DMS 273 (cell line): Measurements from ENCODE around the gene CEP295NL.
"Not testable (repeated sequence)": the region's sequence is repeated elsewhere in the genome, so short reads cannot be mapped to it uniquely, and the experiment has no call there.

Source experiments
- DNase-seq: peaks from one replicate; lab custom pipeline; 2025; ENCODE audit not compliant: unreplicated experiment; lab: John Stamatoyannopoulos, UW

The CEP295NL gene

DNA sequence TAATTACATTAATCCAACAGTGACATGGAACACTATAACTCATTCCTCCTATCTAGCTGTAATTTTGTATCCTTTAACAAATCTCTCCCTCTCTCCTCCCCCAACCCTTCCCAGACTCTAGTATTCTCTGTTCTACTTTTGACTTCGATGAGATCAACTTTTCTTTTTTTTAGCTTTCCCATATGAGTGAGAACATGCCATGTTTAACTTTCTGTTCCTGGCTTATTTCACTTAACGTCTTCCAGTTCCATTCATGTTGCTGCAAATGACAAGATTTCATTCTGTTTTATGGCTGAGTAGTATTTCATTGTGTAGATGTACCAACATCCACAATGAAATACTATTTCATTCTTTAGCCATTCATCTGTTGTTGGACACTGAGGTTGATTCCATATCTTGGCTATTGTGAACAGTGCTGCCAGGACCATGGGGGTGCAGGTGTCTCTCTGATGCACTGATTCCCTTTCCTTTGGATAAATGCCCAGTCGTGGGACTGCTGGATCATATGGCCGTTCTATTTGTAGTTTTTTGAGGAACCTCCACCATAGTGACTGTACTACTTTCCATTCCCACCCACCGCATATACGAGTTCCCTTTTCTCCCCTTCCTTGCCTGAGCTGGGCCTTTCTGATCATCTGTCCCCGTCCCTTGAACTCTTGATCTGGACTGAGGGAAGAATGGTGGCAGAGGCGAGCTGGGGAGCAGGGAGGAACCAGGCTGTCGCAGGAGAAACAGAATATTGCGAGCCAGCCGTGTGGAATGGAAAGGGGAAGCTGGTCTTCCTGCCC lies 7.7 kb upstream of the CEP295NL start:
- no peak for DNase-seq

DNA sequence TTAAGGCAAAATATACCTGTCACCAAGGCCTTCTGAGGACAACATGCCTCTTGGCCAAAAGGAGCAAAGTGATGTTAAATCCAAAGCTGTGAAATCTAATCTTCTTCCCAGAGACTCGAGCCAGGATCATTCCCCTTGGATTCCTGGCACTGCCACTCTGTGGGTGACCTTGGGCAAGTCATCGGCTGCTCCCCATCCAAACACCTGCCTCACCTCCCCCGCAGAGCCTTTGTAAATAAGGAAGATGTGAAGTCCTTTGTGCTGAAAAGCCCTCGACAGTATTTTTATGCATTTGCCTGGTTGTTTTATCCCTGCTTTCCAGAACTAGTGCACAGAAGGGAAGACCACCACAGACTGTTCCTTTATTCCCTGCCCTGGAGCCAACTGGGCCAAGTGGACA lies 5.4 kb upstream of the CEP295NL start:
- no peak for DNase-seq

DNA sequence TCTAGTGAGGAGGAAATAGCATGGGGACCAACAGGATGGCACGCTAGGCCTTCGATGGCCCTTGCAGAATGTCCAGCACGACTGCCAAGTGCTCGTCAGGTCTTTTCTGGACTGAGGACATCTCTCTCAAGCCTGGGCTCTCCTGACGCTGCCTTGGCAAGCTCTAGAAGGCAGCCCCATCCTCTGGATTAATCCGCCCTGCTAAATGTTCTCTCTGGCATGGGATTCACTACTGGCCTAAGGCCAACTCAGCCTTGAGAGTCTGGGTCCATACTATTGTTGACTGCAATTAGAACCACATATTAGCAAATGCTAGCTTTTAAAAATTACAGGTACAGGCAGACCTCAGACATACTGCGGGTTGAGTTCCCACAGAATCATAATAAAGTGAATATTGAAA lies 2.5 kb upstream of the CEP295NL start:
- DNase-seq: no peak

DNA sequence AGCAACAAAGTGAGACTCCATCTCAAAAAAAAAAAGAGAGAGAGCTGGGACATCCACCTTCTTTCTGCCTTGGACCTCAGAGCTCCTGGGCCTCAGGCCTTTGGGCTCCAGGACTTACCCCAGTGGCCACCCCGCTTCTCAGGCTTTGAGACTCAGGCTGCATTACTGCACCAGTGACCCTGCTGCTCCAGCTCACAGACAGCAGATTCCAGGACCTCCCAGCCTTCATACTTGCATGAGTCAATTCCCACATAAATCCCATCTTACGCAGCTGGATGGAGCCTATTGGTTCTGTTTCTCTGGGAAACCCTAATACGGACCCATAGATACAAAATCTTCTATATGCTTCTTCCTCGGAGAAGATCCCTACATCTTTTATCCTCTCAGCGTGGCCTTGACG lies 2.1 kb upstream of the CEP295NL start:
- DNase-seq: no peak

DNA sequence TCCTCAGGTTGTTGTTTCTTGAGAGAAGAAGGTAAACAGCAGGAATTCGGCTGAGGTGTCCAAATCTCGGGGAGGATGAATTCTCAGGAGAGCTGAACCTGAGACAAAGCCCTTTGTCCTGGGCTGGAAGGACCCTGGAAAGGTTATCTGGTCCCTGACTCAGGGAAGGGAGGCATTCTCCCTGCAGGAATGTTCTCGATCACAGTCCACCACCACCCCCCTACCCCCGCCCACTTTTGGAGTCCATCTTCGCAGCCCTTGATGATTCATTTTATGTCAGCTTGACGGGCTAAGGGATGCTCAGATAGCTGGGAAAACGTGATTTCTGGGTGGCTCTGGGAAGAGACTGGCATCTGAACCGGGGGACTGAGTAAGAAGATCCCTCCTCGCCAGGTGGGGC lies 1.4 kb upstream of the CEP295NL start:
- no peak for DNase-seq

DNA sequence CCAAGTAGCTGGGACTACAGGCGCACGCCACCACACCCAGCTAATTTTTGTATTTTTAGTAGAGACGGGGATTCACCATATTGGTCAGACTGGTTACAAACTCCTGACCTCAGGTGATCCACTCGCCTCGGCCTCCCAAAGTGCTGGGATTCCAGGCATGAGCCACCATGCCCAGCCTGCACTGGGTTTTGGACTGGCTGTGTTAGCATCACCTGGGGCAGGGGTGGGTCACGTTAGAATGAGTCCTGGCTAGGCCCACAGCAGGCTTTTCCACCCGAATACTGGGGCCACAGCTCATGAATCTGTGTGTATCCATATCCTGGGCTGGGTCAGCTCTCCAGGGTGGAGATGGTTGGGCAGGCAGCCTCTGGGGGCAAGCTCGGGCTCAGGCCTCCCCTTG lies 770 bp downstream of the CEP295NL start:
- not testable (repeated sequence) for DNase-seq

DNA sequence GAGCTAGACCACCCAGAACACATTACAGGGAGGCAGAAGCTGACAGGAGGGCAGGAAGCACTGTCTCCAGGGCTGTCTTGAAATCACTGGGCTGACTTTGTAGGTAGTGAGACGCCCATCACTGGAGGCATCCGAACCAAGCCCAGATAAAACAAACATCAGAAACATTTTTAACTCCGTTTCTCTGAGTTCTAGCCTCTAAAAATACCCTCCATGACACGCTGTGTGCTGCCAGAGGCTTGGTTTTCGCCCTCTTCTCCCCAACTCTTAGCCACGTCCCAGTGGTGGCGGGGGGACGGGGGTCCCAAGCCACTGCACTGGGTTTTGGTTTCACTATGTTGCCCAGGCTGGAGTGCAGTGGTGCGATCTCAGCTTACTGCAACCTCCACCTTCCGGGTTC lies 1.2 kb downstream of the CEP295NL start:
- DNase-seq: no peak

DNA sequence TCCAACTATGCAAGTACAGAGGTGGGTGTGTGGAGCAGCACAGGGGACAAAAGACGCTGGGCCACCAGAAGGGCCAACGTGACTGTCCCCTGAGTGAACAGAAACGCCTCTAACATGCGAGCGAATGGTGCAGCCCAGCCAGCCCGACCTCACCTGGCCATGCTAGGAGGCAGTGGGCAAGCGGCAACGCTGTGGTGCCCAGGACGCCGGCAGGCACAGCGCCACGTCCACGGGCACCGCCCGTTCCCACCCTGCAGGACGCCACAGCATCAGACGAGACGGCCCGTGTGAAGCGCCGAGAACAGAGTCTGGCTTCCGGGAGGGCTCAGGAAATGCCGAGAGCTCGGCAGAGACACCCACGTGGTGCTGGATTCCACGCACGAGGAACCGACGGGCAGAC lies 2.2 kb downstream of the CEP295NL start:
- DNase-seq: no peak

DNA sequence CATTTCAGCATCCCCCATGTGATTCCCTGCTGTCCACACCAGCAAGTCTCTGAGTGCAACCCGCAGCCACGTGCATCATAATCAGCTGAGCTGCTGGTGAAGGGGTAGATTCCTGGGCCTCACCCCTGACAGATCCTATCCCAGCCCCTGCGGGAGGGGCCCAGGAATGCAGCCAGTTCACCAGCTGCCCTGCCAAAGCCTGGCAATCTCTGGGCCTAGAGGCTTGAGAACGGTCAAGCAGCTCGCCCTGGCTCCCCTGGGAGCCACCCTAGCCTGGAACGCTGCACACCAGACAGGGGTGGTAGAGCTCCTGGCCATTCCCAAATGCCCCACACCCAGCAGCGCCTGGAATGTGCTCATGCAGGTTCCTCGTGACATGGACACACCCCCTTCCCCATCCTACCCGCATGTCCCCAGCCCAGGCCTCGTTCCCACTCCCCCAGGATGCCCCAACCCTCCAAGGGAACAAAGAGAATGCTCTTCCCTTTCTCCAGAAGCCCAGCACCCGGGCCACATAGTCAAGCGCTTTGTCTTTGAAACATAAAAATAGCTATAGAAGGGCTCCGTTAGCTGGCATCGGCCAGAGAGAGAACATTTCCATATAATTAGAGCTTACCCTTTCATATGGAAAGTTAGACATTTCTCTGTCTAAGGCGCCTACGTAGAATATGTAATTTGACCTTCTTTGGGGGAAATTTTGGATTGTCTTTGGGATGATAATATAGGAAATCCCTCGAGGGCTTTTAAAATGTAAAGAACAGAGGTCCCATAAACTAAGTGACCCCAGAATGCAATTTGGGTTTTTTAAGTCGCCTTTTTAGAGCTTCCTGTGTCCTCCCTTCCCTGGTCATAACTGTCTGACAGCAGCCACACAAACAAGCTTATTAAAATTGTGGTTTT lies 3.4 kb downstream of the CEP295NL start:
- no peak for DNase-seq

DNA sequence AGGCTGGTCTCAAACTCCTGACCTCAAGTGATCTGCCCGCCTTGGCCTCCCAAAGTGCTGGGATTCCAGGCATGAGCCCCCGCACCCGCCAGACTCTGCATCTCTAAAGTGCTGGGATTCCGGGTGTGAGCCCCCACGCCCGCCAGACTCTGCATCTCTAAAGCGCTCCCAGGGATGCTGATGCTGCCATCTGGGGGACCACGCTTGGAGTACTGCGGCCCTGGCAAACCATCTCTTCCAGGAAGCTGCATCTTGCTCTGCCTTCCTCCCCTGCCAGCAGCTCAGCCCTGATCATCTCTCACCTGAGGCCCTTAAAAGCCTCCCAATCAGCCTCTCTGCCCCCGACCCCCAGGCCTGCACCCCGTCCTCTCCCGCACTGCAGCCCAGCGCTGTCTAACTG lies 4.1 kb downstream of the CEP295NL start:
- DNase-seq: no peak

DNA sequence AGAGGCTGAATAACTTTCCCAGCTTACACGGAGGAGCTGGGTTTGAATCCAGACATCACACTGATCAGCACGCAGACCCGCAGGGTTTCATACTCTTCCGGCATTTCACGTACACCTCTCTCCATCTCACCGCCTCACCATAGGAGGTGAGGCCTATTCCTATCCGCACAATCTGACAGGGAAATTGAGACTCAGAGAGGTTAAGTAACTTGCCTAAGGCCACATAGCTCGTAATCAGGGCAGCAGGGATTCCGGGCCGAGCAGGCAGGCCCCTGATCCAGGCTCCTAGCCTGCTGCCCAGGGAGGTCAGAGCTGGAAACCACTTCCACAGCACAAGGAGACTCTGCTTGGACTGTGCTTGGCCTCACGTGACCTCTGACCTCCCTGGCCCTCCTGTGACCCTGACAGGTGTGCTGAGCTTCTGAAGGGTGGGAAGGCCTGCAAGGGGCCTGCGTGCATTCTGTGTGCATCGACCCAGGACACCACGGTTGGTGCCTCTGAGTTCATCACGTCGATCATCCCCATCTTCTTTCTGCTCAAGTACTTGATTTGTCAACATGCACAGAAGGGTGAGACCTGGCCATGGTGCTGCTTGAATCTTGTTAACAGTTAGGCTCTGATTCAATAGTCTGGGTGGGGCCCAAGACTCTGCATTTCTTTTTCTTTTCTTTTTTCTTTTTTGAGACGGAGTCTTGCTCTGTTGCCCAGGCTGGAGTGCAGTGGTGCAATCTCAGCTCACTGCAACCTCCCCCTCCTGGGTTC lies 4.7 kb downstream of the CEP295NL start:
- no peak for DNase-seq

DNA sequence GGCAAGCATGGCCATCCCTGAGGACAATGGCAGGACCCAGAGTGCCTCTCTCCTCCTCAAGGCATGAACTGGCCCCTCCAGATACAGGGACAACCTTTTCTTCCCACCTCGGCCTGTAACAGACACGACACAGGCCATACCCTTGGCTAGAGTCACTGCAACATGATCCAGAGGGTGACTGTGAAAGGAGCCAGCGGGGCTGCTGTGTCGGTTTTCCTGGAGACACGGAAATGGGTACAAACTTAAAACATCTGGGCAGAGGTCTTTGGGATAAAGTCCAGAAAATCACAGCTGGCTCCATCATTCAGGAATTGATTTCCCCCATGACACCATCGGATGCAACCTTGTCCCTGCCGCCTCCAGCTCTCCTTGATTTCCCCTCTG lies 5.3 kb downstream of the CEP295NL start:
- DNase-seq: no peak

DNA sequence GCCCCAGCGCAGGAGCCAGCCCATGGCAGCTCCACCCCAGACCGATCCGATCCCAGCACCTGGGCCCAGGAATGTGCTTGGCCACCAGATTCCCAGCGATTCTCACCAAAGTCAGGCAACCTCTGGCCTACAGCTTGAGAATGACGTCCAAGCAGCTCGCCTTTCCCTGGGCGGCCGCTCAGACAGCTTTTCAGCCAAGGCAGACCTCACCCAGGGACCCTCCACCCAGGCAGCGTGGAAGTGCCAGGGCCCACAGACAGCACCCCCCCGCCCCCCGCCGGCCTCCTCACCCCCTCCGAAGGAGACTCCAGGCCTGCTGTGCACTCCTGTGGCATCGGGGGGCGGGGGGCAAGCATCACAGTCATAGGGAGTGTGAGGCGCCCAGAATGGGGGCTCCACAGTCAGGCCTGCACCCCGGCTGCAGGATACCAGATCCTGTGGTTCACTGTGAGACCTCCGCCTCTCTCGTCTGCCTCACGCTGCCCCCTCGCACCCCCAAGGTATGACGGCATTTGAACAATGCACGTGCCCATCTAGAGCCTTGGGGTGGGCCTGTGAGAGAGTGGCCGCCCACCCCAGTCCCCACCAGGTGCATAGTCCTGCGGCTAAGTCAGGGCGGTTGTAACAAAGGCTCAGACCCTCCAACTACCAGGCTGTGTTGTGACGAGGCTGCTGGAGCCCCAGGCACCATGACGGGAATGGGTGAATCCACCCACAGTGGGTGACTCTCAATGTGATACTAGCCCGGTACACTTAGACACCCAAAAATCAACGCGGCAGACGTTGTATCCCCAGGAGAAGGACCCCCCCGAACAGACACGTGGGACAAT lies 6.0 kb downstream of the CEP295NL start:
- DNase-seq: no peak

DNA sequence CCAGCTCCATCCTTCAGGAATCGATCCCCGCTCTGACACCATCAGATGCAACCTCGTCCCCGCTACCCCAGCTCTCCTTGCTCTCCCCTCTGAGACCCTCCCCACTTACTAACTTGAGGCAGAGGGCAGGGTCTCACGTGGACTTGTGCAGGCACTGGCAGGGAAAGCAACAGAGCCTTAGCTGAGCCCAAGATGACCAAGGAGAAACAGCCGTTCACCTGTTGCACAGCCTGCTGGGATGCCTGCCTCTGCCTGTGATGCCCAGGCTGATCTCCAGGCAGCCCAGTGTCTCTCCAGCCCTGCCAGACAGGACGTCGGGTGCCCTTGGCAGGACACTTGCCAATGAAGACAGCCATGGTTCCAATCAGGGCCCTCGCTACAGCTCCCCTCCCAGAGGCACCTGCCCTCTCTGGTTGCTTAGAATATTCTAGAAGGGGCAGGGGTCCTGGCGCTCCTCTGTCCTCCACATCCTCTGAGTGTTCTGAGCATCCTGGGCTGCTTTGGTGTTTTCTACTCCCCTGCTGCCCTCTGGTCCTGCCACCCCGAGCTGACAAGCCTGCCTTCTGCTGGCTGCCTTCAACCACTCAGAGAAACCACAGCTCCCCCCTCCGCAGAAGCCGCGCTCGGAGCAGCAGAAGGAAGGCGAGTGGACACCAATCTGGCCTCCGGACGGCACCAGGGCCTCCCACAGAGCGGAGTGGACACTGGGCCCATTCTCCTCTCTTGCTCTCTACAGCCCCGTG lies 6.7 kb downstream of the CEP295NL start:
- DNase-seq: no peak

DNA sequence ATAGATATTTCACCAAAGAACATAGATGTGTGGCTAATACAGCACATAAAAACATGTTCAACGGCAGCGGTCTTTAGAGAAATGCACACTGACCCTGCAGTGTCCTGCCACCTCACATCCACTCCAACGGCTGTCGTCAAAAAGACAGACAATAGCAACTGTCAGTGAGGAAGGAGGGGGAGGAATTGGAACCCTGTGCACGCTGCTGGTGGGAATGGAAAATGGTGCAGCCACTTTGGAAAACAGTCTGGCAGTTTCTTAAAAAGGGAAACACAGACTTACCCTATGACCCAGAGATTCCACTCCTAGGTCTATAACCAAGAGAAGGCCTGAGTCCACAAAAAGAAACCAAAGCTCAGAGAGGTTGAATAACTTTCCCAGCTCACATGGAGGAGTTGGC lies 7.7 kb downstream of the CEP295NL start:
- no peak for DNase-seq

DNA sequence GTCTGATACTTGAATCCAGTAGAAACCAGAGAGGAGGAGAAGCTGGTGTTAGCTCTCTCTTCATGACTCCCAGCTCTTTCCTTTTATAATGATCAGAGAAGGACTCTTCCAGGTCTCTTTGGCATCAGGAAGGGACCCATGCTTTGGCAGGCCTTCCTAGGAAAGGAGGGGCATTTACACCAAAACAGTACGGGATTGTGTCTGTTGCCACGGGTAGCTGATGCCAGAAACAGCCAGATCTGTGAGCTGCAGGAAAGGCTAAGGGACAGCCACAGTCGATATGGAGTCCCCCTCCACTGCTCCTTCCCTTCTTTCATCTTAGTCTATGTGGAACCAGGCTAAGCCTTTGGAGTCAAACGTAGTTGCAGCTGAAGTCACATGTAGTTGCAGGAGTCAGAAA lies 9.3 kb downstream of the CEP295NL start:
- no peak for DNase-seq

DNA sequence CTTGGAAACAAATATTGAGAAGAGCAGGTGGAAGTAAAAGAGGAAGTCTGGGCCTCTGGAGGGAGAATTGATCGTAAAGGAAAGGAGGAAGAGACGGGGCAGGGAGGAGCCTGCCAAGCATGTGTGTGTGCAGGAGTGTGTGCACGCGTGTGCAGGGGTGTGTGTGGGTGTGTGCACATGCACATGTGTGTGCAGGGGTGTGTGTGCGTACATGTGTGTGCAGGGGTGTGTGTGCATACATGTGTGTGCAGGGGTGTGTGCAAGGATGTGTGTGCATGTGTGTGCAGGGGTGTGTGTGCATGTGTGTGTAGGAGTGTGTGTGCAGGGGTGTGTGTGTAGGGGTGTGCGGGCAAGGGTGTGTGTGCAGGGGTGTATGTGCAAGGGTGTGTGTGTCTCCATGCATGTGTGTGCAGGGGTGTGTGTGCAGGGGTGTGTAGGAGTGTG lies 10.0 kb downstream of the CEP295NL start:
- no peak for DNase-seq

DNA sequence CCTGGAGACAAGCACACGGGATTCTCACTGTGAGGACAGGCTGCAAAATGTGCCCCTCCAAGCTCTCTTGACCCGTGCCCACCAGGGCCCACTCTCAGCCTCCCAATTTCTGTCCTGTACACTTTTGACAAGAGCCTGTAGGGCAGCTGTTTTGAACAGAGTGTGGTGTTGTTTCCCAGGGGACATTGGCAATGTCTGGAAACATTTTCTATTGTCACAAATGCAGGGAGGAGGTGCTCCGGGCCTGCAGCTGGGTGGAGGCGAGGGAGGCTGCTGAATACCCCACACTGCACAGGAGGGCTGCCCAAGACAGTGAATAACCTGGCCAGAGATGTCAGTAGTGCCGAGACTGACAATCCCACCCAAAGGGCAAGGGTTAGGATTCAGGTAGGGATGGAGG lies 10.5 kb downstream of the CEP295NL start:
- no peak for DNase-seq

DNA sequence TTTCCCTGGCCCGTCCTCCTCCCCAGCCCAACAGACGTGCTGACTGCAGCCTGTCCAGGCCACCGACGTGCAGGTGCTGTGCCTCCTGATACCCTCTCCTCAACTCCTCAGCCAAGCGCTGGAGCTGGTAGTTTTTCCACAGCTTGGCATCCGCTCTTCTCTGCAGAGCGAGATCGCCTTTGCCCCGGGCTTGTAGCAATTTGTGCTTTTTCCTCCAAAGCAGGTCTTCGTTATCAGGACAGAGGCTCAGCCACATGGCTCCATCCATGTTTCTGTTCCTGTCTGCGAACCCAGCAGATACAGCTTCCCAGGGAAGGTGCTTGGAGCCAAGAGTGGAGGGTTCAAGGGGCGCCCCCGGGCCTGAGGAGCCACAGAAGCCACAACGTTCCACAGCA lies 10.9 kb downstream of the CEP295NL start:
- no peak for DNase-seq
